Measurements from ENCODE around the gene KCNJ11. TPM values are rescaled to one million over a fixed set of nuclear protein-coding genes. Genes with fewer than 3 reads are reported as not detected.

KCNJ11 gene
- total and polyA plus RNA-seq, 2 of the 13 experiments (the other 11 are each of a cell fraction or from before 2014, with no cell fraction given): 0.38 to 1.6 TPM

- peak; percentile 55; the same call in 1 of the 2 replicates for TF ChIP-seq ZBTB43 (CRISPR knock-in tag; conservative IDR thresholded peaks at IDR 0.05)
- no peak for TF ChIP-seq AKNA (CRISPR knock-in tag; IDR thresholded peaks at IDR 0.05; ENCODE audit: borderline replicate concordance)
- TF ChIP-seq PHB2 (IDR thresholded peaks at IDR 0.05; ENCODE audit: partially characterized antibody): no peak
- TF ChIP-seq KDM4B (CRISPR knock-in tag; IDR thresholded peaks at IDR 0.05): no peak
- TF ChIP-seq DMTF1 (CRISPR knock-in tag; IDR thresholded peaks at IDR 0.05): no peak
- no peak for TF ChIP-seq HNRNPLL (IDR thresholded peaks at IDR 0.05; ENCODE audit: low read depth, low read length, poor library complexity, severe bottlenecking)
- no peak for TF ChIP-seq GTF3A (CRISPR knock-in tag; conservative IDR thresholded peaks at IDR 0.05)
- TF ChIP-seq ZNF589 (CRISPR knock-in tag; conservative IDR thresholded peaks at IDR 0.05): no peak
- no peak for TF ChIP-seq TEF (CRISPR knock-in tag; IDR thresholded peaks at IDR 0.05)
- TF ChIP-seq BCL3 (CRISPR knock-in tag; IDR thresholded peaks at IDR 0.05): 0 out of 2 replicates have a peak, but pooled peaks have one; percentile 42
- TF ChIP-seq FOXA1 (IDR thresholded peaks at IDR 0.05): no peak
- TF ChIP-seq FOXA1 (CRISPR knock-in tag; IDR thresholded peaks at IDR 0.05): no peak
- TF ChIP-seq CENPT (CRISPR knock-in tag; IDR thresholded peaks at IDR 0.05; ENCODE audit: low read depth): no peak
- TF ChIP-seq CBX2 (IDR thresholded peaks at IDR 0.05; ENCODE audit: low read depth, low read length): no peak
- TF ChIP-seq CBX2 (CRISPR knock-in tag; IDR thresholded peaks at IDR 0.05; ENCODE audit: low read depth): no peak
- no peak for TF ChIP-seq FOXC1 (CRISPR knock-in tag; IDR thresholded peaks at IDR 0.05; ENCODE audit: borderline replicate concordance)
- no peak for TF ChIP-seq TRIM24 (CRISPR knock-in tag; IDR thresholded peaks at IDR 0.05)
- no peak for TF ChIP-seq ATF5 (CRISPR knock-in tag; IDR thresholded peaks at IDR 0.05; ENCODE audit: low read depth)
Observed at GRCh38 chr11:17423533-17424310, 35.3 kb upstream of the KCNJ11 start (continued).
